ENCODE results near the gene MTMR3.
"Not testable (repeated sequence)": the region's sequence is repeated elsewhere in the genome, so short reads cannot be mapped to it uniquely, and the experiment has no call there.

The MTMR3 gene

DNA sequence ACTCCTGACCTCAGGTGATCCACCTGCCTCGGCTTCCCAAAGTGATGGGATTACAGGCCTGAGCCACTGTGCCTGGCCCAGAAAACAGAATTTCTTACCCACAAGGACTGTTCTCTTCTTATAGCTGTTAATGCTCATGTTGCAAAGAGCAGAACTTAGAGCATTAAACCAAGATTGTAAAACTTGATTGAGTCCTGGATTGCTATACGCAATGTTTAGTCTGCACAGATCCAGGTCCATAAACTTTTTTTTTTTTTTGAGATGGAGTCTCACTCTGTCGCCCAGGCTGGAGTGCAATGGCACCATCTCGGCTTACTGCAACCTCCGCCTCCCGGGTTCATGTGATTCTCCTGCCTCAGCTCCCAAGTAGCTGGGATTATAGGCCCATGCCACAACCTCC, 178.1 kb downstream of the MTMR3 start:
- DNase-seq: not testable (repeated sequence)

DNA sequence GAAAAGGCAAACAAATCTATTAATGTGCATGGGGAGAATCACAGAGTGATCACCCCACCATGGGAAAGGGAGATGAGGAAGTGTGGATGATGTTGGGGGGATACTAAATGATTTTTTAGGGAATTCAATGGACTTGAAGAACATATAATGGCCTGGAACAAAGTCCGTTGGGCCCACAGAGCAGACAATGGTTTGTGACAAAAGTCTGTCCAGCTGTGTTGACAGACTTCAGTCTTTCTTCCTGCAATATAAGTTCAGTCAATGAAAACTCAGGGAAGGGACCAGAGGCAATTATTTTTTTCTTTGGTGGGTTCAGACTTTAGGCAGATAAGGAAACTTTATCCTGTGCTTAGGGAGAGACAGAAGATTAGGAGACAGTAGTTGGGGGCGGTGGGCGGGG, 179.3 kb downstream of the MTMR3 start:
- no peak for DNase-seq

DNA sequence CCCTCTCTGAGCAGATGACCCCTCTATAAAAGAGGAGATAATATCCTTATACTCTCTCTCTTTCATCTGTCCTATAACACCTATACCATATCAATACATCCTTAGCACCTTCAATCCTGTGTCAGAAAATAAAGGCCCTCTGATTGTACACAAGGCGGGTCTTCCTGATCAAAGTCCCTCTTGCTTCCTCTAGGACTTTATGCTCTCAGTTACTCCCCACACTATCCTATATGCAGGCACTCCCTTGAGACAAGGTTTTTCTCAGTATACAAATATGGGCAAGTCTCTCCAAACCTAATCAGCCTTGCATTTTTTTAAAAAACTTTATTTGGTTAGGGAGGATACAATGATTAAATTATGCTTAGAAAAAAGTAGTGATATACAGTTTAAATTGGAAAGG, 180.0 kb downstream of the MTMR3 start:
- DNase-seq: no peak

DNA sequence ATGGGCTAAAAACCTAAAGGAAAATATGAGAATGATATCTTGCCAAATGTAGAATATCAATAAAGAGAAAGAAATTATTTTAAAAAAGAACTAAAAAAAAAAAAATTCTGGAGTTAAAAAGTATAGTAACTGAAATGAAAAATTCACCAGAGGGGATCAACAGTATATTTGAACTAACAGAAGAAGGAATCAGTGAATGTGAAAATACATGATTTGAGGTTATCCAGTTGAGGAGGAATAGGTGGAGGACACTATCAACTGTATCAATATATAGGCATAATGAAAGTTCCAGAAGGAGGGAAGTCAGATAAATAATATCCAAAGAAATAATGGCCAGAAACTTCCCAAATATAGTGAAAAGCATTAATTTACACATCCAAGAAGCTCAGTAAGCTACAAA, 181.2 kb downstream of the MTMR3 start:
- no peak for DNase-seq

DNA sequence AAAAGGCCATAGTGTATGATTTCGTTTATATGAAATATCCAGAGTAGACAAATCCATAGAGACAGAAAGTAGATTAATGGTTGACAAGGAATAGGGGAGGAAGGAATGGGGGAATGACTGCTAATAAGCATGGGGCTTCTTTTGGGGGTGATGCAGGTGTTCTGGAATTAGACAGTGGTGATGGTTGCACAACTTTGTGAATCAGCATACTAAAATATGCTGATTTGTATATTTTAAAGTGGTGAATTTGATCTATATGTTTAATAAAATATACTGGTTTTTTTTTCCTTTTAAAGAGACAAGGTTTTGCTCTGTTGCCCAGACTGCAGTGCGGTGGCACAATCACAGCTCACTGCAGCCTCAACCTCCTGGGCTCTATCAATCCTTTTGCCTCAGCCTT, 190.8 kb downstream of the MTMR3 start:
- DNase-seq: no peak

DNA sequence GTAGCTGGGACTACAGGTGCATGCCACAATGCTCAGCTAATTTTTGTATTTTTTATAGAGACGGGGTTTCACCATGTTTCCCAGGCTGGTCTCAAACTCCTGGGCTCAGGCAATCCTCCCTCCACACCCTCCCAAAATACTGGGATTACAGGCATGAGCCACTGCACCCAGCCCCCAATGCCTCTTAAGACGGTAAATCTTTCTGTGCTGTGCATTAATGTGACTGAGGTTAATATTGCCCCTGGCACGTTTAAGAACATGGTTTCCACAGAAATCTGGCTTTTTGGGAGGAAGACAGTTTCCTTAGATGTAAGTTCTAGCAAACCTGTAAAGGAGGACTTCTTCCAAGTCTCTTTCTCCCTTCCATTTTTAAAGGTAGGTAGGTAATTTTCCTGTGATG, 191.2 kb downstream of the MTMR3 start:
- DNase-seq: no peak

DNA sequence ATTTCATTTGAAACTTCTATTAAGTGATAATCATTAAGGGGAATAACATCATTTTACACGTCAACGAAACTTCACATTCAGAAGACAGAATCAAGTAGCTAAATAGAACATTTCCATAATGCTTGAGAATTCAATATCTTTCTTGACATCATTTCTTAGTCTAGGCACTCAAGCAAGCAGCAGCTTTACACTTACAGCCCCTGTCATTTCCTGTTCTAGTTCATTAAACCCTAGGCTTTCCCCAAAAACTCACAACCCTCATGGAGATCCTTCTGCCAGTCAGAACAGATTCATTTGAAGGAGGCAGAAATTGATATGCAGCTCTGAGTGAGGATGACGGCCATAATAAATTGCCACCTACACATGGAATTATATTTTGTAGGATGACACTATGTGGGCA, 192.0 kb downstream of the MTMR3 start:
- DNase-seq: no peak

DNA sequence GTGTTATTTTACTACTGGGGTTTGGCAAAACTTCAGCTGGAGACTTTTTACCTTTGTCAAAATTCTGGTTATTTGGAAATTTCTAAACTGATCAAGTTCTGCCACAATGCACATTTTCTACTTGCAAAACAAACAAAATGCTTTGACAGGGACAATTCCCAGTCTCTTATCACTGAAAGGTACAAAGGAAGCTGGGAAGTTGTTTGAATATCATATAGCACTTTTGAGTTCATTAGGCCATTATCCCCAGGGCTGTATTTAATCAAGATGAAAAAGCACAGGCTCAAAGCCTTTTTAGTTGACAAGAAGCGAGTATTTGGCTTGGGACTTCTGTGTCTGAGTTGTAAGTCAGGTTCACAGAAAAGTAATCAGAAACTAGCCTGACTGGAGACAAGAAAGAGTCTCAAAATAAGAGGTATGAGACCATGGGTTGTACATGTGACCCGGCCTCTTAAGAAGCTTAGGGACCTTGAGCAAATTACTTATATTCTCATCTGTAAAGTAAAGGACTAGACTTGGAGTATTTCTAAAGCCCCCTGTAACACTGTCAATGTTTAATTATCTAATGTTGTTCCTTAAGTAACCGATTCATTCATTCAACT, 194.4 kb downstream of the MTMR3 start:
- DNase-seq: no peak

DNA sequence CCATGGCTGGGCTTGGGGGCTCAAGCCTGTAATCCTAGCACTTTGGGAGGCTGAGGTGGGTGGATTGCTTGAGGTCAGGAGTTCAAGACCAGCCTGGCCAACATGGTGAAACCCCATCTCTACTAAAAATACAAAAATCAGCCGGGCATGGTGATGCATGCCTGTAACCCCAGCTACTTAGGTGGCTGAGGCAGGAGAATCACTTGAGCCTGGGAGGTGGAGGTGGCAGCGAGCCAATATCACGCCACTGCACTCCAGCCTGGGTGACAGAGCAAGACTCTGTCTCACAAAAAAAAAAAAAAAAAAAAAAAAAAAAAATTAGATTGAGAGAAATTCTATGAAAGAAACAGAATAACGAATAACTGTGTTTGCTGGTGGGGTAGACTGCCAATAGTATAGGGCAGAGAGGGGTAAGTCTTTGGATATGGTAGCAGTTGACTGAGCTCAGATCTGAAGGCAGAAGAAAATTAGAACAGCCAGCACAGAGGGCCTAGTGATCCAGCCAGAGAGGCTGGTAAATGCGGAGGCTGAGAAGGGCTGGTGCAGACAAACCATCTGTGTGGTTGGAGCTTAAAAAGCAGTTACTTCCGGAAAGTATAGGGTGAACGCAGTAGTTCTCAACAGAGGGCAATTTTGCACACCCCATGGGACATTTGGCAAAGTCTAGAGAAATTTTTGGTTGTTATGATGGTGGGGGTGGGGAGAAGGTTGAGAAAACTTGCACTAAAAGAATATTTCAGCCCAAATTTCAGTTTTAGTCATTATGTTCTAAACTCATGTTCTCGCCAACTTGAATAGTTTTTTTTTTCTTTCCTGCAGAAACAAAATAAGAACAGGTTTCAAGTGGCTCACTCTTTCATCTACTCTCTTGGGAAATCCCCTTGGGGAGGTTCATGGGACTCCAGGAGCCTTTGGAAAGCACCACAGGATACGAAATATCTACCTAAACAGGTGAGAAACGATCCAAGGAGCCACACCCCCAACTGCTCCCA, 195.6 kb downstream of the MTMR3 start:
- peak; percentile 11 to 19 for DNase-seq

DNA sequence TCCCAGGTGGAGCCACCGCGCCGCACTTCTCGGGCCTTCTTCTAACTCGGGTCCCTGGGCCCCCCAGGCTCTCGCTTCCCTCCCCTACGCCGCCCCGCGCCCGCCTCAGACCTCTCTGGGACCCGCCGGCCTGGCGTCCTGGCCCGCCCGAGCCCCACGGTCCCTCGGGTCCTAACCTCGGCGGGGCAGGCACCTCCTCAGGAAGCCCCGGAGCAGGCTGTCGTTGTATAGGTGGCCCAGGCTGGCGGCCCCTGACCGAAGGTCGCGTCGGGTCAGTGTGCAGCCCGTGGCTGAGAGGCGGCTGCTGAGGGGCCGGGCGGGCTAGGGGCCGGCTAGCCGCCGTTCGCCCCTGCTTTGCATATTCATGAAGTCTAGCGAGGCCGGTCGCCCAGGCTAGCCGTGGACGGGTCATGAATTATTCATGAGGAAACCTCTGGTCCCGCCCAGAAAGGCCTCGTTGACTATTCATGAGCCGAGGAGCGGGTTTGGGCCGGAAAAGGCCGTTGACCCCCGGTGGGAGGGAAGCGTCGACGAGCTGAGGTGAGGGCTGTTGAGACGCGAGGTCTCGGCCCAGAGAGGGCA, 197.1 kb downstream of the MTMR3 start, which contains the start of gene HORMAD2:
TSS of gene HORMAD2 (plus strand) at position 513 of the 582 bp plus-strand sequence. CDS start 13,489 bp downstream, outside the sequence.
- no peak for DNase-seq
